Tibial nerve (tissue), 3 donors: Measurements from ENCODE around the gene EDAR.

Source experiments
- POLR2A ChIP-seq, 2 donors: fragments of 450-650 bp; IDR thresholded peaks; one replicate each; pipeline ENCODE4 v1.6.1; 2017; ENCODE audit warnings: antibody characterized with exemption in 2 of 2, mild to moderate bottlenecking in 2 of 2, moderate library complexity in 2 of 2
- TF ChIP-seq, protein P1 (sequence below), 5 experiments: fragments of 200-600 bp in 3 of 5; fragments of 450-650 bp in 2 of 5; sonication (generic) in 3 of 5; IDR thresholded peaks; one replicate each; pipeline ENCODE4 v1.5.1; 2016 to 2019; ENCODE audit warnings: antibody characterized with exemption in 5 of 5, mild to moderate bottlenecking in 3 of 5, moderate library complexity in 2 of 5

DNA sequence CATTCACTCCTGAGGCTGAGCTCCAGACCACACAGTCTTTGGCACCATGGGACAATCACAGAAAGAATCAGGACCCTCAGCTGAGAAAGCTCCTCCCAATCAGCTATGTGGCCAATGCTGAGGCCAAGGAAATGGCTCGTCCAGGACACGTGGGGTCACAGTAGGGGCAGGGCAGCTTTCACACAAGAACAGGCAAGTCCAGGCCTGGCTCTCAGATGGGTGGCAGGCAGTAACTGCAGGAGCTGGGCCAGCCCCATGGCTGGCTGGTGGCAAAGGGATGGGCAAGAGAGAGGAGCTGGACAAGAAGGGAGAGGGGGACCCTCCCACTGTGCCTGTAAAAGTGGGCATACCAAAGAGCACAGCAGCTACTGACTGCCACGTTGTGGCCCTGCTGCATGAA lies 12.2 kb upstream of the EDAR start:
- TF ChIP-seq POLR2A (IDR thresholded peaks at IDR 0.05) = no peak
- TF ChIP-seq, protein P1, sequence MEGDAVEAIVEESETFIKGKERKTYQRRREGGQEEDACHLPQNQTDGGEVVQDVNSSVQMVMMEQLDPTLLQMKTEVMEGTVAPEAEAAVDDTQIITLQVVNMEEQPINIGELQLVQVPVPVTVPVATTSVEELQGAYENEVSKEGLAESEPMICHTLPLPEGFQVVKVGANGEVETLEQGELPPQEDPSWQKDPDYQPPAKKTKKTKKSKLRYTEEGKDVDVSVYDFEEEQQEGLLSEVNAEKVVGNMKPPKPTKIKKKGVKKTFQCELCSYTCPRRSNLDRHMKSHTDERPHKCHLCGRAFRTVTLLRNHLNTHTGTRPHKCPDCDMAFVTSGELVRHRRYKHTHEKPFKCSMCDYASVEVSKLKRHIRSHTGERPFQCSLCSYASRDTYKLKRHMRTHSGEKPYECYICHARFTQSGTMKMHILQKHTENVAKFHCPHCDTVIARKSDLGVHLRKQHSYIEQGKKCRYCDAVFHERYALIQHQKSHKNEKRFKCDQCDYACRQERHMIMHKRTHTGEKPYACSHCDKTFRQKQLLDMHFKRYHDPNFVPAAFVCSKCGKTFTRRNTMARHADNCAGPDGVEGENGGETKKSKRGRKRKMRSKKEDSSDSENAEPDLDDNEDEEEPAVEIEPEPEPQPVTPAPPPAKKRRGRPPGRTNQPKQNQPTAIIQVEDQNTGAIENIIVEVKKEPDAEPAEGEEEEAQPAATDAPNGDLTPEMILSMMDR (IDR thresholded peaks at IDR 0.05) = no peak
